Natural killer cell (primary cell): ENCODE data around the gene B3GALNT2. TPM values are rescaled to one million over a fixed set of nuclear protein-coding genes. Genes with fewer than 3 reads are reported as not detected.
A peak's percentile ranks its signal among the peaks of the same experiment; 100 is the strongest.

Source experiments
- ATAC-seq, 3 donors: fragments of 150-1000 bp in 2 of 3; fragments of 200-7000 bp in 1 of 3; cut with Tn5 transposase; 1 replicate in 1 of 3; 2 replicates in 2 of 3; pipeline ENCODE4 v1.10.0; 2021; ENCODE audit warnings: mild to moderate bottlenecking in 2 of 3, moderate library complexity in 2 of 3
- DNase-seq, 2 donors: peaks; one replicate each; pipeline versions ENCODE4 v3.0.0 to v3.0.0-alpha.2; 2013 to 2021; ENCODE audit warnings: mixed read lengths in 1 of 2
- H3K27ac ChIP-seq: one replicate; pipeline ENCODE4 v1.5.1; 2013; ENCODE audit warnings: mild to moderate bottlenecking, low read length
- H3K27me3 ChIP-seq: one replicate; pipeline ENCODE4 v1.6.1; 2013; ENCODE audit warnings: low read length; ENCODE audit not compliant: control insufficient read depth, insufficient read depth
- H3K36me3 ChIP-seq: one replicate; pipeline ENCODE4 v1.6.1; 2013; ENCODE audit warnings: low read length; ENCODE audit not compliant: control insufficient read depth, insufficient read depth
- H3K4me1 ChIP-seq: one replicate; pipeline ENCODE4 v1.6.1; 2013; ENCODE audit warnings: low read length; ENCODE audit not compliant: control insufficient read depth, insufficient read depth
- H3K4me3 ChIP-seq: one replicate; pipeline ENCODE4 v1.5.1; 2013; ENCODE audit warnings: low read length
- H3K9me3 ChIP-seq: one replicate; pipeline ENCODE4 v1.6.1; 2013; ENCODE audit warnings: low read length; ENCODE audit not compliant: control insufficient read depth, insufficient read depth
- H3K27ac Mint-ChIP-seq, 2 donors: one replicate each; pipeline ENCODE4 v1.8.0; 2022; ENCODE audit warnings: mild to moderate bottlenecking in 2 of 2, mixed read lengths in 2 of 2, moderate library complexity in 1 of 2
- H3K27me3 Mint-ChIP-seq, 2 donors: one replicate each; pipeline ENCODE4 v1.8.0; 2022; ENCODE audit warnings: low read depth in 2 of 2, mixed read lengths in 2 of 2
- H3K36me3 Mint-ChIP-seq: one replicate; pipeline ENCODE4 v1.8.0; 2022; ENCODE audit warnings: mixed read lengths
- H3K4me1 Mint-ChIP-seq, 2 donors: one replicate each; pipeline ENCODE4 v1.8.0; 2022; ENCODE audit warnings: mixed read lengths in 2 of 2
- H3K4me3 Mint-ChIP-seq: one replicate; pipeline ENCODE4 v1.8.0; 2022; ENCODE audit warnings: mild to moderate bottlenecking, moderate library complexity, mixed read lengths
- H3K9me3 Mint-ChIP-seq, 2 donors: one replicate each; pipeline ENCODE4 v1.8.0; 2022; ENCODE audit warnings: mixed read lengths in 2 of 2
- CTCF ChIP-seq: fragments of 200-600 bp; IDR thresholded peaks from one replicate; pipeline ENCODE4 v1.8.0; 2022; ENCODE audit warnings: antibody characterized with exemption
- WGBS: methylation state at CpG from one replicate; pipeline ENCODE4 v1.1.7; 2013; ENCODE audit warnings: missing lambda C conversion rate; ENCODE audit not compliant: insufficient coverage; 5-methylcytosine and 5-hydroxymethylcytosine counted together
- intact Hi-C: fragments of 100-400 bp; cut with micrococcal nuclease; formaldehyde crosslinking; loops from one replicate; pipeline ENCODE4 v1.14.2; 2022
- total RNA-seq, 4 donors: library from RNA; stranded (reverse); fragments of 120-200 nt in 1 of 4; gene quantifications; one replicate each; pipeline versions ENCODE4 v1.2.3 to v1.2.4, GENCODE V29; 2013 to 2022

The B3GALNT2 gene
- total RNA-seq, 3 donors from 2014 or later (not counting 1 experiment from before 2014, with no cell fraction given) = 7.6 to 12.1 (median 8.8) TPM

DNA sequence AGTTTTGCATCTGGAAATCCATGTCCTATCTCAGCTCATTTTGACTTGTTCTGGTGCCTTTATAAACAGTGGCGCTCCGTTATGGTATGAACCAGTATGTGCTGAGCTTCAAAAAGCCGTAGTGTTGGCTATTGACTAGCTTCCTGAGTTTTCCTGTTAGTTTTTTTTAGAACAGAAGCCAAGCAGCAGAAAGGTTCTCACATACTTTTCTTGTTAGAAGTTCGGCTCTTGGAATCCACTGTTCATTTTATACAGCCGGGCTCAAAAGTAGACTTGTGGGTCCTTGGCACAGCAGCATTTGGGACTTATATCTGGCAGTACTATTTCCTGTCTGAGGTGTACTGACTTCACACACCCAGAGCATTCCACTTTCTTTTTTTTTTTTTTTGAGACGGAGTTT, 73.3 kb downstream of the B3GALNT2 start:
- H3K4me1 ChIP-seq = no peaks in the 10 kb centered on the region
- no peaks in the 10 kb centered on the region for H3K27me3 ChIP-seq
- peaks cover 0 to 3% of the 10 kb centered on the region in 2 donors for H3K4me1 Mint-ChIP-seq
- no peaks in the 10 kb centered on the region for H3K9me3 ChIP-seq
- intact Hi-C loops = no loop called here
- no peak for DNase-seq
- H3K9me3 Mint-ChIP-seq = no peaks in the 10 kb centered on the region
- H3K4me3 ChIP-seq = no peak overlapping the region
- H3K27ac Mint-ChIP-seq = no peak overlapping the region
- H3K4me3 Mint-ChIP-seq = no peak overlapping the region
- no peaks in the 10 kb centered on the region for H3K27me3 Mint-ChIP-seq
- peaks cover 7% of the 10 kb centered on the region for H3K36me3 Mint-ChIP-seq
- H3K27ac ChIP-seq = no peak overlapping the region
- no peak for TF ChIP-seq CTCF
- no peak for ATAC-seq
- WGBS = 92% methylated on average over 6 of the region's 6 CpGs
- peaks cover 10% of the 10 kb centered on the region for H3K36me3 ChIP-seq

GRCh38 chr1:235429143-235429542, 75.1 kb downstream of the B3GALNT2 start:
- intact Hi-C loops = no loop called here
- H3K27me3 Mint-ChIP-seq = no peaks in the 10 kb centered on the region

GRCh38 chr1:235427447-235427846, 76.8 kb downstream of the B3GALNT2 start:
- H3K4me3 ChIP-seq = no peak overlapping the region
- H3K9me3 Mint-ChIP-seq = no peaks in the 10 kb centered on the region
- no peak overlapping the region for H3K4me3 Mint-ChIP-seq
- H3K4me1 ChIP-seq = peaks cover 12% of the 10 kb centered on the region
- H3K27ac Mint-ChIP-seq = no peak overlapping the region
- DNase-seq = no peak
- TF ChIP-seq CTCF = no peak
- peaks cover 21 to 29% of the 10 kb centered on the region in 2 donors for H3K4me1 Mint-ChIP-seq
- H3K36me3 ChIP-seq = peaks cover 3% of the 10 kb centered on the region
- no peaks in the 10 kb centered on the region for H3K27me3 Mint-ChIP-seq
- 94% methylated on average over 3 of the region's 4 CpGs for WGBS
- no peaks in the 10 kb centered on the region for H3K27me3 ChIP-seq
- no peaks in the 10 kb centered on the region for H3K36me3 Mint-ChIP-seq
- intact Hi-C loops = no loop called here
- no peak overlapping the region for H3K27ac ChIP-seq
- no peak for ATAC-seq
- H3K9me3 ChIP-seq = no peaks in the 10 kb centered on the region

More at GRCh38 chr1:235429143-235429542, 75.1 kb downstream of the B3GALNT2 start:
- 99% methylated on average over 5 of the region's 5 CpGs for WGBS
- Mint-ChIP-seq H3K36me3 (no peaks in the 10 kb centered on the region), H3K4me1 (peaks cover 5 to 13% of the 10 kb centered on the region in 2 donors), H3K9me3 (no peaks in the 10 kb centered on the region), H3K27ac (no peak overlapping the region), H3K4me3 (no peak overlapping the region)
- H3K36me3 ChIP-seq = peaks cover 9% of the 10 kb centered on the region
- ATAC-seq = no peak
- no peak overlapping the region for H3K27ac ChIP-seq
- no peak for TF ChIP-seq CTCF
- H3K9me3 ChIP-seq = no peaks in the 10 kb centered on the region
- H3K4me3 ChIP-seq = no peak overlapping the region
- DNase-seq = no peak
- H3K27me3 ChIP-seq = no peaks in the 10 kb centered on the region
- H3K4me1 ChIP-seq = no peaks in the 10 kb centered on the region

- no peaks in the 10 kb centered on the region for H3K9me3 Mint-ChIP-seq
- H3K4me3 Mint-ChIP-seq = no peak overlapping the region
- H3K36me3 ChIP-seq = no peaks in the 10 kb centered on the region
- 98% methylated on average over 13 of the region's 13 CpGs for WGBS
- no peak overlapping the region for H3K4me3 ChIP-seq
- no peaks in the 10 kb centered on the region for H3K27me3 Mint-ChIP-seq
- no peaks in the 10 kb centered on the region for H3K36me3 Mint-ChIP-seq
- intact Hi-C loops = no loop called here
- DNase-seq = no peak
- peaks cover 12% of the 10 kb centered on the region for H3K4me1 ChIP-seq
- H3K4me1 Mint-ChIP-seq = peaks cover 21 to 29% of the 10 kb centered on the region in 2 donors
- H3K27me3 ChIP-seq = no peaks in the 10 kb centered on the region
- H3K27ac Mint-ChIP-seq = peak overlapping the region in 1 of 2 donors; percentile 64
- H3K27ac ChIP-seq = no peak overlapping the region
- TF ChIP-seq CTCF = no peak
- no peaks in the 10 kb centered on the region for H3K9me3 ChIP-seq
- no peak for ATAC-seq
Measured at GRCh38 chr1:235426680-235427079, 77.6 kb downstream of the B3GALNT2 start.
